ENCODE measurements around the gene KRTAP5-7. TPM values are rescaled to one million over a fixed set of nuclear protein-coding genes. Genes with fewer than 3 reads are reported as not detected.

The KRTAP5-7 gene
- total and polyA plus RNA-seq, 2 donors (not counting 3 experiments of a cell fraction or from before 2014, with no cell fraction given): 0.07 TPM; not detected in 1

DNA sequence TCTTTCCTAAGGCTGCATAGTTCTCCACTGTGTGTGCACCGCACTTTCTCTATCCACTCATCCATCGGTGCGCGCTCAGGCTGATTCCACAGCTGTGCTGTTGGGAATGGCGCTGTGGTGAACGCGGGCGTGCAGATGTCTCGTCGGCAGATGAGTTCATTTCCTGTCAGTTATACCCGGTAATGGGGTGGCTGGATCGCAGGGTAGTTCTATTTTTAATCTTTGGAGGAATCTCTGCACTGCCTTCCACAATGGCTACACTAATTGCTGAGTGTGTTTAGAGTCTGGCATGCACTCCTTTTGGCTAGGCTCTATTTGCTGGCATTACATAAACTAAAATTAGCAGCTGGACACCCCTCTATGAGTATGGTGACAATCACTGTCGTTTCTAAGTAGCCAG, 27.9 kb upstream of the KRTAP5-7 start:
- ChIA-PET POLR2A (no interaction called here), CTCF (no interaction called here)
- intact Hi-C loops (cut with micrococcal nuclease): no loop called here
- H3K79me2 ChIP-seq (ENCODE audit: control insufficient read depth, insufficient read depth, low read length): no peaks in the 10 kb centered on the region
- DNase-seq (ENCODE audit: low read depth, low spot score) (no peak), FAIRE-seq (no peak)
- no TSS peak for BruUV-seq (replicated peaks)
- H3K9me3 ChIP-seq (replicated peaks; ENCODE audit: control insufficient read depth, insufficient read depth, low read length): no peaks in the 10 kb centered on the region
- H3K4me3 ChIP-seq (replicated peaks in 1 of 3; ENCODE audit: insufficient read depth in 1 of 3, low read depth in 1 of 3, low read length in 3 of 3): no peak overlapping the region
- no peaks in the 10 kb centered on the region for H4K20me1 ChIP-seq (replicated peaks; ENCODE audit: control insufficient read depth, extremely low read depth, insufficient read depth, low read length)
- H2AFZ ChIP-seq (ENCODE audit: low read depth, low read length): no peak overlapping the region
- no peak for TF ChIP-seq MAX (IDR thresholded peaks at IDR 0.05; ENCODE audit: insufficient read depth, insufficient read length)
- no peak overlapping the region for H3K4me2 ChIP-seq (ENCODE audit: insufficient read depth, low read length)
- dilution Hi-C loops (cut with MboI; ENCODE audit: extremely low pct_ligation_motif_present, low sequenced_read_pairs): no loop called here
- peaks cover 9 to 32% of the 10 kb centered on the region in 2 experiments for H3K36me3 ChIP-seq (ENCODE audit: control insufficient read depth in 2 of 2, extremely low read depth in 1 of 2, insufficient read depth in 2 of 2, low read length in 2 of 2)
- H3K27me3 ChIP-seq (ENCODE audit: control insufficient read depth in 2 of 2, insufficient read depth in 2 of 2, low read length in 2 of 2): no peaks in the 10 kb centered on the region
- no peak overlapping the region for H3K27ac ChIP-seq (ENCODE audit: insufficient read depth, low read depth, low read length)
- H3K4me1 ChIP-seq (ENCODE audit: control insufficient read depth, extremely low read depth, insufficient read depth, low read length): no peaks in the 10 kb centered on the region
- H3K9me1 ChIP-seq (replicated peaks; ENCODE audit: control insufficient read depth, extremely low read depth, insufficient read depth, low read length): no peaks in the 10 kb centered on the region
- no peak overlapping the region for H3K9ac ChIP-seq (replicated peaks; ENCODE audit: extremely low read depth, insufficient read depth, low read length)

- Histone ChIP-seq H3K36me3 (ENCODE audit: control insufficient read depth in 2 of 2, extremely low read depth in 1 of 2, insufficient read depth in 2 of 2, low read length in 2 of 2) (peaks cover 9 to 32% of the 10 kb centered on the region in 2 experiments), H3K4me1 (ENCODE audit: control insufficient read depth, extremely low read depth, insufficient read depth, low read length) (no peaks in the 10 kb centered on the region), H3K9me3 (replicated peaks; ENCODE audit: control insufficient read depth, insufficient read depth, low read length) (no peaks in the 10 kb centered on the region), H3K79me2 (ENCODE audit: control insufficient read depth, insufficient read depth, low read length) (no peaks in the 10 kb centered on the region), H3K4me3 (replicated peaks in 1 of 3; ENCODE audit: insufficient read depth in 1 of 3, low read depth in 1 of 3, low read length in 3 of 3) (no peak overlapping the region), H3K27ac (ENCODE audit: insufficient read depth, low read depth, low read length) (no peak overlapping the region), H4K20me1 (replicated peaks; ENCODE audit: control insufficient read depth, extremely low read depth, insufficient read depth, low read length) (no peaks in the 10 kb centered on the region), H3K4me2 (ENCODE audit: insufficient read depth, low read length) (no peak overlapping the region), H3K27me3 (ENCODE audit: control insufficient read depth in 2 of 2, insufficient read depth in 2 of 2, low read length in 2 of 2) (no peaks in the 10 kb centered on the region), H2AFZ (ENCODE audit: low read depth, low read length) (no peak overlapping the region), H3K9me1 (replicated peaks; ENCODE audit: control insufficient read depth, extremely low read depth, insufficient read depth, low read length) (no peaks in the 10 kb centered on the region), H3K9ac (replicated peaks; ENCODE audit: extremely low read depth, insufficient read depth, low read length) (no peak overlapping the region)
- no peak for FAIRE-seq
- TF ChIP-seq MYC (IDR thresholded peaks at IDR 0.05; ENCODE audit: low read depth, low read length) (no peak), MAX (IDR thresholded peaks at IDR 0.05; ENCODE audit: insufficient read depth, insufficient read length) (no peak), POLR2AphosphoS5 (IDR thresholded peaks at IDR 0.05; ENCODE audit: insufficient read depth, low read depth, low read length) (no peak), POLR2A (IDR thresholded peaks at IDR 0.05; ENCODE audit: low read depth, low read length) (no peak), EZH2 (IDR thresholded peaks at IDR 0.05; ENCODE audit: borderline replicate concordance, low read depth, low read length, severe bottlenecking) (no peak), GATA2 (IDR thresholded peaks at IDR 0.05; ENCODE audit: insufficient read depth, insufficient read length, low read depth, low read length) (no peak), FOS (IDR thresholded peaks at IDR 0.05; ENCODE audit: borderline replicate concordance, insufficient read depth, low read length) (no peak), JUN (IDR thresholded peaks at IDR 0.05; ENCODE audit: borderline replicate concordance, insufficient read depth, insufficient read length, low read depth) (no peak)
- TF ChIP-seq, protein P1, sequence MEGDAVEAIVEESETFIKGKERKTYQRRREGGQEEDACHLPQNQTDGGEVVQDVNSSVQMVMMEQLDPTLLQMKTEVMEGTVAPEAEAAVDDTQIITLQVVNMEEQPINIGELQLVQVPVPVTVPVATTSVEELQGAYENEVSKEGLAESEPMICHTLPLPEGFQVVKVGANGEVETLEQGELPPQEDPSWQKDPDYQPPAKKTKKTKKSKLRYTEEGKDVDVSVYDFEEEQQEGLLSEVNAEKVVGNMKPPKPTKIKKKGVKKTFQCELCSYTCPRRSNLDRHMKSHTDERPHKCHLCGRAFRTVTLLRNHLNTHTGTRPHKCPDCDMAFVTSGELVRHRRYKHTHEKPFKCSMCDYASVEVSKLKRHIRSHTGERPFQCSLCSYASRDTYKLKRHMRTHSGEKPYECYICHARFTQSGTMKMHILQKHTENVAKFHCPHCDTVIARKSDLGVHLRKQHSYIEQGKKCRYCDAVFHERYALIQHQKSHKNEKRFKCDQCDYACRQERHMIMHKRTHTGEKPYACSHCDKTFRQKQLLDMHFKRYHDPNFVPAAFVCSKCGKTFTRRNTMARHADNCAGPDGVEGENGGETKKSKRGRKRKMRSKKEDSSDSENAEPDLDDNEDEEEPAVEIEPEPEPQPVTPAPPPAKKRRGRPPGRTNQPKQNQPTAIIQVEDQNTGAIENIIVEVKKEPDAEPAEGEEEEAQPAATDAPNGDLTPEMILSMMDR (IDR thresholded peaks at IDR 0.05; ENCODE audit: extremely low read depth in 1 of 2, insufficient read depth in 1 of 2, low read depth in 1 of 2, low read length in 2 of 2): no peak
- ChIA-PET POLR2A (no interaction called here), CTCF (interaction anchor here (1.4 kb wide), 1 partner anchor 80 kb away, joined by 3 read pairs; no protein-coding TSS in a partner anchor)
- intact Hi-C loops (cut with micrococcal nuclease): no loop called here
- BruUV-seq (replicated peaks): no TSS peak
- no peak for DNase-seq (ENCODE audit: low read depth, low spot score)
- dilution Hi-C loops (cut with MboI; ENCODE audit: extremely low pct_ligation_motif_present, low sequenced_read_pairs): no loop called here
Observed at GRCh38 chr11:71499546-71499945, 27.5 kb upstream of the KRTAP5-7 start.

All from endothelial cell of umbilical vein (primary cell).